ENCODE results near the gene MACO1.

MACO1 gene

DNA sequence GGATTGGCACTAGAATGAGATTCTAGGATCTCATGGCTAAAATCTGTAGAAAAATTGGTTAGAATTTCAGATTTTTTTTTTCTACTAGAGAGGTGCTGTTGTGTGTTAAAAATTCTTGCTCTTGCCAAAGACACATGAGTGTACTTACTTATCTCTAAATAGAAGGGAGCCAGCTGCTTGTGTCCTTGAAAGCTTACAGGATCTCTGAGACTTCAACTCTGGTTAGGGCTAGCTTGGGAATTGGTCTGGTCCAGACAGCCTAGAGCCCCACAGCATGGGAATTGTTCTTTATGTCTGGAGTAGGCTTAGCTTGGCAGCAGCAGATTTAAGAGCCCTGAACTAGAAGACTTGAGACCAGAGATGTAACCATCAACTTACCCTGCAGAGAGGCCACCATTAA, 37.3 kb downstream of the MACO1 start:
- peak; percentile 52 for ATAC-seq
- TF ChIP-seq TOX (CRISPR knock-in tag; IDR thresholded peaks at IDR 0.05; ENCODE audit: borderline replicate concordance), result no peak
- TF ChIP-seq, protein P1, sequence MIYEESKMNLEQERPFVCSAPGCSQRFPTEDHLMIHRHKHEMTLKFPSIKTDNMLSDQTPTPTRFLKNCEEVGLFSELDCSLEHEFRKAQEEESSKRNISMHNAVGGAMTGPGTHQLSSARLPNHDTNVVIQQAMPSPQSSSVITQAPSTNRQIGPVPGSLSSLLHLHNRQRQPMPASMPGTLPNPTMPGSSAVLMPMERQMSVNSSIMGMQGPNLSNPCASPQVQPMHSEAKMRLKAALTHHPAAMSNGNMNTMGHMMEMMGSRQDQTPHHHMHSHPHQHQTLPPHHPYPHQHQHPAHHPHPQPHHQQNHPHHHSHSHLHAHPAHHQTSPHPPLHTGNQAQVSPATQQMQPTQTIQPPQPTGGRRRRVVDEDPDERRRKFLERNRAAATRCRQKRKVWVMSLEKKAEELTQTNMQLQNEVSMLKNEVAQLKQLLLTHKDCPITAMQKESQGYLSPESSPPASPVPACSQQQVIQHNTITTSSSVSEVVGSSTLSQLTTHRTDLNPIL (CRISPR knock-in tag; IDR thresholded peaks at IDR 0.05; ENCODE audit: low read depth), result no peak
- TF ChIP-seq CSDC2 (CRISPR knock-in tag; IDR thresholded peaks at IDR 0.05), result no peak
- no peak for TF ChIP-seq RARB (CRISPR knock-in tag; IDR thresholded peaks at IDR 0.05)
- no peak for TF ChIP-seq ZC3H10 (CRISPR knock-in tag; IDR thresholded peaks at IDR 0.05)
- TF ChIP-seq ARNTL (CRISPR knock-in tag; IDR thresholded peaks at IDR 0.05; ENCODE audit: borderline replicate concordance, low read depth), result no peak
- TF ChIP-seq, protein P2, sequence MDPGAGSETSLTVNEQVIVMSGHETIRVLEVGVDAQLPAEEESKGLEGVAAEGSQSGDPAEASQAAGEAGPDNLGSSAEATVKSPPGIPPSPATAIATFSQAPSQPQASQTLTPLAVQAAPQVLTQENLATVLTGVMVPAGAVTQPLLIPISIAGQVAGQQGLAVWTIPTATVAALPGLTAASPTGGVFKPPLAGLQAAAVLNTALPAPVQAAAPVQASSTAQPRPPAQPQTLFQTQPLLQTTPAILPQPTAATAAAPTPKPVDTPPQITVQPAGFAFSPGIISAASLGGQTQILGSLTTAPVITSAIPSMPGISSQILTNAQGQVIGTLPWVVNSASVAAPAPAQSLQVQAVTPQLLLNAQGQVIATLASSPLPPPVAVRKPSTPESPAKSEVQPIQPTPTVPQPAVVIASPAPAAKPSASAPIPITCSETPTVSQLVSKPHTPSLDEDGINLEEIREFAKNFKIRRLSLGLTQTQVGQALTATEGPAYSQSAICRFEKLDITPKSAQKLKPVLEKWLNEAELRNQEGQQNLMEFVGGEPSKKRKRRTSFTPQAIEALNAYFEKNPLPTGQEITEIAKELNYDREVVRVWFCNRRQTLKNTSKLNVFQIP (CRISPR knock-in tag; IDR thresholded peaks at IDR 0.05; ENCODE audit: borderline replicate concordance, low read depth), result no peak
- TF ChIP-seq ZFP3 (CRISPR knock-in tag; IDR thresholded peaks at IDR 0.05), result no peak
- TF ChIP-seq TCF4 (CRISPR knock-in tag; IDR thresholded peaks at IDR 0.05; ENCODE audit: borderline replicate concordance), result no peak
- TF ChIP-seq BACH2 (CRISPR knock-in tag; IDR thresholded peaks at IDR 0.05; ENCODE audit: borderline replicate concordance), result no peak
- TF ChIP-seq, protein P3, sequence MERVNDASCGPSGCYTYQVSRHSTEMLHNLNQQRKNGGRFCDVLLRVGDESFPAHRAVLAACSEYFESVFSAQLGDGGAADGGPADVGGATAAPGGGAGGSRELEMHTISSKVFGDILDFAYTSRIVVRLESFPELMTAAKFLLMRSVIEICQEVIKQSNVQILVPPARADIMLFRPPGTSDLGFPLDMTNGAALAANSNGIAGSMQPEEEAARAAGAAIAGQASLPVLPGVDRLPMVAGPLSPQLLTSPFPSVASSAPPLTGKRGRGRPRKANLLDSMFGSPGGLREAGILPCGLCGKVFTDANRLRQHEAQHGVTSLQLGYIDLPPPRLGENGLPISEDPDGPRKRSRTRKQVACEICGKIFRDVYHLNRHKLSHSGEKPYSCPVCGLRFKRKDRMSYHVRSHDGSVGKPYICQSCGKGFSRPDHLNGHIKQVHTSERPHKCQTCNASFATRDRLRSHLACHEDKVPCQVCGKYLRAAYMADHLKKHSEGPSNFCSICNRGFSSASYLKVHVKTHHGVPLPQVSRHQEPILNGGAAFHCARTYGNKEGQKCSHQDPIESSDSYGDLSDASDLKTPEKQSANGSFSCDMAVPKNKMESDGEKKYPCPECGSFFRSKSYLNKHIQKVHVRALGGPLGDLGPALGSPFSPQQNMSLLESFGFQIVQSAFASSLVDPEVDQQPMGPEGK (CRISPR knock-in tag; IDR thresholded peaks at IDR 0.05; ENCODE audit: borderline replicate concordance), result no peak
- no peak for TF ChIP-seq PPARA (CRISPR knock-in tag; IDR thresholded peaks at IDR 0.05; ENCODE audit: borderline replicate concordance)
- no peak for TF ChIP-seq ZFP30 (CRISPR knock-in tag; IDR thresholded peaks at IDR 0.05)
- TF ChIP-seq, protein P4, sequence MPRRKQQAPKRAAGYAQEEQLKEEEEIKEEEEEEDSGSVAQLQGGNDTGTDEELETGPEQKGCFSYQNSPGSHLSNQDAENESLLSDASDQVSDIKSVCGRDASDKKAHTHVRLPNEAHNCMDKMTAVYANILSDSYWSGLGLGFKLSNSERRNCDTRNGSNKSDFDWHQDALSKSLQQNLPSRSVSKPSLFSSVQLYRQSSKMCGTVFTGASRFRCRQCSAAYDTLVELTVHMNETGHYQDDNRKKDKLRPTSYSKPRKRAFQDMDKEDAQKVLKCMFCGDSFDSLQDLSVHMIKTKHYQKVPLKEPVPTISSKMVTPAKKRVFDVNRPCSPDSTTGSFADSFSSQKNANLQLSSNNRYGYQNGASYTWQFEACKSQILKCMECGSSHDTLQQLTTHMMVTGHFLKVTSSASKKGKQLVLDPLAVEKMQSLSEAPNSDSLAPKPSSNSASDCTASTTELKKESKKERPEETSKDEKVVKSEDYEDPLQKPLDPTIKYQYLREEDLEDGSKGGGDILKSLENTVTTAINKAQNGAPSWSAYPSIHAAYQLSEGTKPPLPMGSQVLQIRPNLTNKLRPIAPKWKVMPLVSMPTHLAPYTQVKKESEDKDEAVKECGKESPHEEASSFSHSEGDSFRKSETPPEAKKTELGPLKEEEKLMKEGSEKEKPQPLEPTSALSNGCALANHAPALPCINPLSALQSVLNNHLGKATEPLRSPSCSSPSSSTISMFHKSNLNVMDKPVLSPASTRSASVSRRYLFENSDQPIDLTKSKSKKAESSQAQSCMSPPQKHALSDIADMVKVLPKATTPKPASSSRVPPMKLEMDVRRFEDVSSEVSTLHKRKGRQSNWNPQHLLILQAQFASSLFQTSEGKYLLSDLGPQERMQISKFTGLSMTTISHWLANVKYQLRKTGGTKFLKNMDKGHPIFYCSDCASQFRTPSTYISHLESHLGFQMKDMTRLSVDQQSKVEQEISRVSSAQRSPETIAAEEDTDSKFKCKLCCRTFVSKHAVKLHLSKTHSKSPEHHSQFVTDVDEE (CRISPR knock-in tag; IDR thresholded peaks at IDR 0.05), result no peak
- no peak for TF ChIP-seq ZNF70 (CRISPR knock-in tag; IDR thresholded peaks at IDR 0.05)

DNA sequence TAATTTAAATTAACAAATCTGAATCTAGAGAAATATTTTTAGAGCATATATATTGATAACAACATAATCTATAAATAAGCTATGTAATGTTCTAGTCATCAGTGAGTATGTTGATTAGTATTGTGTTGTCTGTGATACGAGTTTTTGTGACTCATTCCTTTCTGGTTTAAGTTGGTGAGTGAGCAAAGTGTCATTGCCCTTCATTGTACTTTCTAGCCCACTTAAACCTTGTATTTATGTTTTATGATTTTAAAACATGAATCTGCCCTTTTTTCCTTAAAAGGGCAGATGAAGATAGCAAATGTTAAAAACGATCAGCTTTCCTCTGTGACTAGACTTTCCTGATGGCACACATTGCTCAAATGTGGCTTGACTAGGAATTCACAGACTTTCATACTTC, 38.5 kb downstream of the MACO1 start:
- ATAC-seq, result peak; percentile 70

More for the DNA sequence above, 38.5 kb downstream of the MACO1 start:
- TF ChIP-seq ISL1 (CRISPR knock-in tag; IDR thresholded peaks at IDR 0.05) (no peak), CSDC2 (CRISPR knock-in tag; IDR thresholded peaks at IDR 0.05) (no peak), ZFP30 (CRISPR knock-in tag; IDR thresholded peaks at IDR 0.05) (no peak), ZFP3 (CRISPR knock-in tag; IDR thresholded peaks at IDR 0.05) (no peak), ZNF8 (CRISPR knock-in tag; IDR thresholded peaks at IDR 0.05) (no peak), ZC3H10 (CRISPR knock-in tag; IDR thresholded peaks at IDR 0.05) (no peak), ZNF565 (CRISPR knock-in tag; conservative IDR thresholded peaks at IDR 0.05; ENCODE audit: low read depth) (no peak), SNAI2 (CRISPR knock-in tag; IDR thresholded peaks at IDR 0.05) (no peak), ZNF70 (CRISPR knock-in tag; IDR thresholded peaks at IDR 0.05) (no peak)
- TF ChIP-seq, protein P2 (CRISPR knock-in tag; IDR thresholded peaks at IDR 0.05; ENCODE audit: borderline replicate concordance, low read depth), result no peak
- TF ChIP-seq, protein P4 (CRISPR knock-in tag; IDR thresholded peaks at IDR 0.05), result no peak

All from SK-N-SH treated with all-trans-retinoic acid at 6 μM for 48 hours (cell line).